Stimulated activated CD4-positive, alpha-beta T cell treated with anti-CD3 and anti-CD28 coated beads, Interleukin-1b, Interleukin-23, amount 100 ng/mL, for 4 hours (primary cell): ENCODE measurements around the gene B4GAT1.
"Not testable (repeated sequence)": the region's sequence is repeated elsewhere in the genome, so short reads cannot be mapped to it uniquely, and the experiment has no call there.

Experiments used
- DNase-seq, 2 donors: peaks; one replicate each; pipeline ENCODE4 v3.0.0-alpha.2; 2020; ENCODE audit warnings: low read depth in 2 of 2

Gene B4GAT1

GRCh38 chr11:66347425-66348276, at the start of gene B4GAT1:
B4GAT1 (minus strand) TSS chr11:66347629; CDS start chr11:66347545, 84 bp downstream.
- DNase-seq: peak; percentile 72 to 81

- no peak for DNase-seq
Observed at GRCh38 chr11:66393954-66394353, 46.5 kb upstream of the B4GAT1 start.

GRCh38 chr11:66391322-66391721, 43.9 kb upstream of the B4GAT1 start:
- DNase-seq: no peak

- DNase-seq: peak; percentile 40 to 59
Observed at GRCh38 chr11:66388780-66389386, 41.5 kb upstream of the B4GAT1 start.

- peak; percentile 76 to 82 for DNase-seq
Observed at GRCh38 chr11:66386171-66387069, 39.0 kb upstream of the B4GAT1 start.

- not testable (repeated sequence) for DNase-seq
Observed at GRCh38 chr11:66384316-66384715, 36.9 kb upstream of the B4GAT1 start.

GRCh38 chr11:66380264-66380663, 32.8 kb upstream of the B4GAT1 start:
- DNase-seq: not testable (repeated sequence)

GRCh38 chr11:66373690-66374287, 26.4 kb upstream of the B4GAT1 start:
- DNase-seq: not testable (repeated sequence)

- no peak for DNase-seq
Observed at GRCh38 chr11:66373265-66373664, 25.8 kb upstream of the B4GAT1 start.

GRCh38 chr11:66371627-66372415, 24.4 kb upstream of the B4GAT1 start, which contains the start of gene SLC29A2:
SLC29A2 (minus strand) TSS chr11:66371760; CDS start chr11:66371591, 169 bp downstream.
- DNase-seq: peak; percentile 68 to 77

- DNase-seq: no peak
Observed at GRCh38 chr11:66369073-66369894, 21.9 kb upstream of the B4GAT1 start.

GRCh38 chr11:66368484-66368883, 21.1 kb upstream of the B4GAT1 start:
- no peak for DNase-seq

- no peak for DNase-seq
Observed at GRCh38 chr11:66367561-66368312, 20.3 kb upstream of the B4GAT1 start.

GRCh38 chr11:66366844-66367477, 19.5 kb upstream of the B4GAT1 start:
- DNase-seq: no peak

GRCh38 chr11:66365711-66366619, 18.5 kb upstream of the B4GAT1 start:
- no peak for DNase-seq

GRCh38 chr11:66365166-66365565, 17.7 kb upstream of the B4GAT1 start:
- no peak for DNase-seq

GRCh38 chr11:66363805-66364535, 16.5 kb upstream of the B4GAT1 start:
- peak; percentile 61 to 73 for DNase-seq
